ENCODE measurements around the gene MEPCE.
"Not testable (repeated sequence)": the region's sequence is repeated elsewhere in the genome, so short reads cannot be mapped to it uniquely, and the experiment has no call there.

MEPCE gene

GRCh38 chr7:100429637-100430492 lies at the start of gene MEPCE:
Gene MEPCE (plus strand): TSS chr7:100429831. CDS start chr7:100430019, 188 bp downstream.
- in situ Hi-C loops (cut with HindIII; ENCODE audit: low sequenced_read_pairs), result no loop called here
- peak; percentile 93 for DNase-seq (ENCODE audit: low read depth)
- peak within 1 kb of the TSS; percentile 65 for H3K4me3 ChIP-seq (ENCODE audit: low read depth, low read length)
- no peak for TF ChIP-seq CTCF (IDR thresholded peaks at IDR 0.05; ENCODE audit: low read depth, low read length, missing control alignments)

- in situ Hi-C loops (cut with HindIII; ENCODE audit: low sequenced_read_pairs), result no loop called here
- H3K4me3 ChIP-seq (ENCODE audit: low read depth, low read length), result no peak overlapping the region
- no peak for TF ChIP-seq CTCF (IDR thresholded peaks at IDR 0.05; ENCODE audit: low read depth, low read length, missing control alignments)
- no peak for DNase-seq (ENCODE audit: low read depth)
Observed at GRCh38 chr7:100380196-100380595, 49.4 kb upstream of the MEPCE start.

- DNase-seq (ENCODE audit: low read depth); in situ Hi-C loops (cut with HindIII; ENCODE audit: low sequenced_read_pairs); H3K4me3 ChIP-seq (ENCODE audit: low read depth, low read length): not testable (repeated sequence)
Observed at GRCh38 chr7:100381531-100382233, 47.9 kb upstream of the MEPCE start.

GRCh38 chr7:100382234-100382853 lies 47.3 kb upstream of the MEPCE start:
- DNase-seq (ENCODE audit: low read depth); in situ Hi-C loops (cut with HindIII; ENCODE audit: low sequenced_read_pairs); H3K4me3 ChIP-seq (ENCODE audit: low read depth, low read length): not testable (repeated sequence)

- in situ Hi-C loops (cut with HindIII; ENCODE audit: low sequenced_read_pairs), result no loop called here
- DNase-seq (ENCODE audit: low read depth), result no peak
- no peak for TF ChIP-seq CTCF (IDR thresholded peaks at IDR 0.05; ENCODE audit: low read depth, low read length, missing control alignments)
- H3K4me3 ChIP-seq (ENCODE audit: low read depth, low read length), result no peak overlapping the region
Observed at GRCh38 chr7:100384628-100385294, 44.9 kb upstream of the MEPCE start.

GRCh38 chr7:100386940-100387339 lies 42.7 kb upstream of the MEPCE start:
- TF ChIP-seq CTCF (IDR thresholded peaks at IDR 0.05; ENCODE audit: low read depth, low read length, missing control alignments), result no peak
- in situ Hi-C loops (cut with HindIII; ENCODE audit: low sequenced_read_pairs), result no loop called here
- no peak overlapping the region for H3K4me3 ChIP-seq (ENCODE audit: low read depth, low read length)
- DNase-seq (ENCODE audit: low read depth), result no peak

GRCh38 chr7:100387695-100388094 lies 41.9 kb upstream of the MEPCE start:
- no peak for DNase-seq (ENCODE audit: low read depth)
- in situ Hi-C loops (cut with HindIII; ENCODE audit: low sequenced_read_pairs), result no loop called here
- TF ChIP-seq CTCF (IDR thresholded peaks at IDR 0.05; ENCODE audit: low read depth, low read length, missing control alignments), result no peak

More at GRCh38 chr7:100387695-100388094, 41.9 kb upstream of the MEPCE start:
- no peak overlapping the region for H3K4me3 ChIP-seq (ENCODE audit: low read depth, low read length)
